ENCODE data around the gene ZNF775. TPM values are rescaled to one million over a fixed set of nuclear protein-coding genes. Genes with fewer than 3 reads are reported as not detected.

ZNF775 gene
- total RNA-seq, 4 donors from 2014 or later: 1.2 to 2.3 (median 1.8) TPM

DNA sequence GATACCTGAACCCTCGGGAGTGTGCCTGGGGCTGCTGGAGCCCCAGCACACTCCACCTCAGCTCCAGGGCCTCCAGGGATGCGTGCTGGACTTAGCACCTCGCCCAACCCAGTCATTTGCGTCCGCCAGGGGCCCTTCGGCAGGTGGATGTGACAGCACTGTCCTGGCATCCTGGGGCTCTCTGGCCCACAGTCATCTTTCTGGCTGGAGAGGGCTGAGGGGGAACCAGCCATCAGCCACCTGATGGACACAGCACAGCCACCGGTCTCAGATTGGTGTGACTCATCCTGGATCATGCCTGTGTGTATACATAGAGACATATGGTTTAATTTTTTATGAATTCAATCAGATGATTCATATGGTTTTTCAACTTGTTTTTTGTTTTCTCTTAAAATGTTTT lies 11.1 kb downstream of the ZNF775 start:
- Histone ChIP-seq H3K4me1 (peaks cover 0 to 9% (median 0%) of the 10 kb centered on the region in 3 donors), H3K27ac (no peak overlapping the region), H3K36me3 (peaks cover 0 to 7% (median 0%) of the 10 kb centered on the region in 3 donors), H3K9me3 (no peaks in the 10 kb centered on the region), H3K27me3 (no peaks in the 10 kb centered on the region), H3K4me3 (no peak overlapping the region)
- DNase-seq: no peak
- TF ChIP-seq, protein P1, sequence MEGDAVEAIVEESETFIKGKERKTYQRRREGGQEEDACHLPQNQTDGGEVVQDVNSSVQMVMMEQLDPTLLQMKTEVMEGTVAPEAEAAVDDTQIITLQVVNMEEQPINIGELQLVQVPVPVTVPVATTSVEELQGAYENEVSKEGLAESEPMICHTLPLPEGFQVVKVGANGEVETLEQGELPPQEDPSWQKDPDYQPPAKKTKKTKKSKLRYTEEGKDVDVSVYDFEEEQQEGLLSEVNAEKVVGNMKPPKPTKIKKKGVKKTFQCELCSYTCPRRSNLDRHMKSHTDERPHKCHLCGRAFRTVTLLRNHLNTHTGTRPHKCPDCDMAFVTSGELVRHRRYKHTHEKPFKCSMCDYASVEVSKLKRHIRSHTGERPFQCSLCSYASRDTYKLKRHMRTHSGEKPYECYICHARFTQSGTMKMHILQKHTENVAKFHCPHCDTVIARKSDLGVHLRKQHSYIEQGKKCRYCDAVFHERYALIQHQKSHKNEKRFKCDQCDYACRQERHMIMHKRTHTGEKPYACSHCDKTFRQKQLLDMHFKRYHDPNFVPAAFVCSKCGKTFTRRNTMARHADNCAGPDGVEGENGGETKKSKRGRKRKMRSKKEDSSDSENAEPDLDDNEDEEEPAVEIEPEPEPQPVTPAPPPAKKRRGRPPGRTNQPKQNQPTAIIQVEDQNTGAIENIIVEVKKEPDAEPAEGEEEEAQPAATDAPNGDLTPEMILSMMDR (IDR thresholded peaks at IDR 0.05): no peak
- no peak for TF ChIP-seq POLR2A (IDR thresholded peaks at IDR 0.05)
- intact Hi-C loops (cut with DNase I): no loop called here
- 79 to 88% methylated on average over 5 to 7 of the region's 7 CpGs for WGBS, 2 donors

DNA sequence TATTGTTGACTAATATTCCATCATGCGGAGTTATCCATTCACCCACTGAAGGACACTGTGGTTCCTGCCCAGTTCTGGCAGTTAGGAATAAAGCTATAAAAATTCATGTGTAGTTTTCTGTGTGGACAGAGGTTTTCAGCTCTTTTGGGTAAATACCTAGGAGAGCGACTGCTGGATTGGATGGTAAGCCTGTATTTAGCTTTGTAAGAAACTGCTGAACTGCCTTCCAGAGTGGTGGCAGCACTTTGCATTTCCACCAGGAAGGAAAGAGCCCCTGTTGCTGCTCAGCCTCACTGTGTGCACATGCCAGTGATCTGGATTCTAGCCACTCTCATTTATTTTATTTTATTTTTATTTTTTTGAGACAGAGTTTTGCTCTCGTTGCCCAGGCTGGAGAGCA lies 14.2 kb downstream of the ZNF775 start:
- H3K9me3 ChIP-seq: no peaks in the 10 kb centered on the region
- peaks cover 0 to 28% (median 8%) of the 10 kb centered on the region in 3 donors for H3K36me3 ChIP-seq
- DNase-seq: no peak
- no peak overlapping the region for H3K4me3 ChIP-seq
- H3K27me3 ChIP-seq: no peaks in the 10 kb centered on the region
- intact Hi-C loops (cut with DNase I): no loop called here
- no peak overlapping the region for H3K27ac ChIP-seq
- WGBS, 2 donors: 92 to 97% methylated on average over 3 of the region's 3 CpGs
- TF ChIP-seq, protein P1 (IDR thresholded peaks at IDR 0.05): no peak
- no peak for TF ChIP-seq POLR2A (IDR thresholded peaks at IDR 0.05)
- H3K4me1 ChIP-seq: peaks cover 0 to 9% (median 0%) of the 10 kb centered on the region in 3 donors

DNA sequence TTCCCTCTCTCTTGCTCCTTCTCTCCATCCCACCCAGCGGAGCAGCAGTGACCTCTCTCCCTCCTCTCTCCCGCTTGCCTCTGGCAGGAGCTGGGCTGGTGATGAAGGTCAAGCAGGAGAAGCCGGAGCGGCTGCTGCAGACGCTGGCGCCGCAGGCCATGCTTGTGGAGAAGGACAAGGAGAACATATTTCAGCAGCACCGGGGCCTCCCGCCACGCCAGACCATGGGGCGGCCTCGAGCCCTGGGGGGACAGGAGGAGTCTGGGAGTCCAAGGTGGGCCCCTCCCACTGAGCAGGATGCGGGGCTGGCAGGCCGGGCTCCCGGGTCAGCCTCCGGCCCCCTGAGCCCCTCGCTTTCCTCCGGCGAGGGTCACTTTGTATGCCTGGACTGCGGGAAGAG lies 17.3 kb downstream of the ZNF775 start:
- intact Hi-C loops (cut with DNase I): no loop called here
- 68 to 100% methylated on average over 1 to 3 of the region's 20 CpGs for WGBS, 2 donors

DNA sequence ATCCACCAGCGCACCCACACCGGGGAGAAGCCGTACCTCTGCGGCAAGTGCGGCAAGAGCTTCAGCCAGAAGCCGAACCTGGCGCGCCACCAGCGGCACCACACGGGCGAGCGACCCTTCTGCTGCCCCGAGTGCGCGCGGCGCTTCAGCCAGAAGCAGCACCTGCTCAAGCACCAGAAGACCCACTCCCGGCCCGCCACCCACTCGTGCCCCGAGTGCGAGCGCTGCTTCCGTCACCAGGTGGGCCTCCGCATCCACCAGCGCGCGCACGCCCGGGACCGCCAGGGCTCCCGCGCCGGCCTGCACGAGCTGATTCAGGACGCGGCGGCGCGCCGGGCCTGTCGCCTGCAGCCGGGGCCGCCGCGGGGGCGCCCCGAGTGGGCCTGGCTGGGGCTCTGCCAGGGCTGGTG lies 17.7 kb downstream of the ZNF775 start:
- no peak for DNase-seq

More for the DNA sequence above, 17.3 kb downstream of the ZNF775 start:
- Histone ChIP-seq H3K36me3 (peaks cover 0 to 26% (median 8%) of the 10 kb centered on the region in 3 donors), H3K4me3 (no peak overlapping the region), H3K27me3 (no peaks in the 10 kb centered on the region), H3K4me1 (peaks cover 0 to 17% (median 8%) of the 10 kb centered on the region in 3 donors), H3K9me3 (no peaks in the 10 kb centered on the region), H3K27ac (no peak overlapping the region)
- TF ChIP-seq POLR2A (IDR thresholded peaks at IDR 0.05): no peak
- TF ChIP-seq, protein P1 (IDR thresholded peaks at IDR 0.05): no peak
- DNase-seq: no peak

DNA sequence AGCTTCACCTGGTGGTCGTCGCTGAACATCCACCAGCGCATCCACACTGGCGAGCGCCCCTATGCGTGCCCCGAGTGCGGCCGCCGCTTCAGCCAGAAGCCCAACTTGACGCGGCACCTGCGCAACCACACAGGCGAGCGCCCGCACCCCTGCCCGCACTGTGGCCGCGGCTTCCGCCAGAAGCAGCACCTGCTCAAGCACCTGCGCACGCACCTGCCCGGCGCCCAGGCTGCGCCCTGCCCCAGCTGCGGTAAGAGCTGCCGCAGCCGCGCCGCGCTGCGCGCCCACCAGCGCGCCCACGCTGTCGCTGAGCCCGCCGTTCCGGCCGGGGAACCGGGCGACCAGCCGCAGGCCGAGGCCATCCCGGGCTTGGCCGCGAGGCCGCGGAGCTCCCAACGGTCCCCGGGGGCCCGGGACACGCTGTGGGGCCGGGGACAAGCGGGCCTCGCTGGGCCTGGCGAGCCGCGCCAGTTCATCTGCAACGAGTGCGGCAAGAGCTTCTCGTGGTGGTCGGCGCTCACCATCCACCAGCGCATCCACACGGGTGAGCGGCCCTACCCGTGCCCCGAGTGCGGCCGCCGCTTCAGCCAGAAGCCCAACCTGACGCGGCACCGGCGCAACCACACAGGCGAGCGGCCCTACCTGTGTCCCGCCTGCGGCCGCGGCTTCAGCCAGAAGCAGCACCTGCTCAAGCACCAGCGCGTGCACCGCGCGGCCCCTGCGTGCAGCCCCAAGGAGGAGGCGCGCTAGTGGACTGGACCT lies 18.4 kb downstream of the ZNF775 start:
- Histone ChIP-seq H3K36me3 (peaks cover 0 to 26% (median 8%) of the 10 kb centered on the region in 3 donors), H3K4me3 (no peak overlapping the region), H3K9me3 (no peaks in the 10 kb centered on the region), H3K4me1 (peaks cover 0 to 17% (median 8%) of the 10 kb centered on the region in 3 donors), H3K27ac (no peak overlapping the region), H3K27me3 (no peaks in the 10 kb centered on the region)
- intact Hi-C loops (cut with DNase I): no loop called here
- DNase-seq: no peak
- TF ChIP-seq POLR2A (IDR thresholded peaks at IDR 0.05): no peak
- TF ChIP-seq, protein P1 (IDR thresholded peaks at IDR 0.05): no peak
- WGBS, 2 donors: 100% methylated on average over 1 to 12 of the region's 91 CpGs

More for the DNA sequence above, 17.7 kb downstream of the ZNF775 start:
- Histone ChIP-seq H3K27ac (no peak overlapping the region), H3K4me3 (no peak overlapping the region), H3K36me3 (peaks cover 0 to 26% (median 8%) of the 10 kb centered on the region in 3 donors), H3K9me3 (no peaks in the 10 kb centered on the region), H3K4me1 (peaks cover 0 to 17% (median 8%) of the 10 kb centered on the region in 3 donors), H3K27me3 (no peaks in the 10 kb centered on the region)
- TF ChIP-seq, protein P1 (IDR thresholded peaks at IDR 0.05): no peak
- intact Hi-C loops (cut with DNase I): no loop called here
- WGBS, 2 donors: no CpG with 5 or more reads among the region's 48 CpGs

Measured in esophagus squamous epithelium (tissue), 5 donors.